B cell (primary cell): ENCODE measurements around the gene MYL4. TPM values are rescaled to one million over a fixed set of nuclear protein-coding genes. Genes with fewer than 3 reads are reported as not detected.

Experiments used
- ATAC-seq: fragments of 200-7000 bp; cut with Tn5 transposase; one replicate; pipeline ENCODE4 v1.10.0; 2021; ENCODE audit warnings: low read depth, mild to moderate bottlenecking, moderate number of reproducible peaks, moderate library complexity
- CTCF ChIA-PET: fragments of 350-600 bp; sonication (Branson Sonifier 250); formaldehyde crosslinking; loops from one replicate; lab custom pipeline; 2021; ENCODE audit warnings: antibody characterized with exemption, inconsistent platforms; lab: Charles Lee
- POLR2A ChIA-PET: fragments of 350-600 bp; sonication (Branson Sonifier 250); formaldehyde crosslinking; loops from one replicate; lab custom pipeline; 2021; ENCODE audit warnings: antibody characterized with exemption; lab: Charles Lee
- DNase-seq: peaks from one replicate; pipeline ENCODE4 v3.0.0; 2013
- H2AFZ ChIP-seq: 2 replicates; pipeline ENCODE4 v1.6.1; 2012; ENCODE audit warnings: mild to moderate bottlenecking, low read depth, low read length; ENCODE audit not compliant: insufficient read depth, poor library complexity, severe bottlenecking
- H3K27ac ChIP-seq, 2 donors: 1 replicate in 1 of 2; 2 replicates in 1 of 2; pipeline ENCODE4 v1.5.1; 2012 to 2013; ENCODE audit warnings: low read length in 2 of 2, mild to moderate bottlenecking in 2 of 2, moderate library complexity in 1 of 2
- H3K27me3 ChIP-seq, 4 experiments: fragments of 200-600 bp in 1 of 4; sonication (generic) in 1 of 4; replicated peaks in 1 of 4; 1 replicate in 2 of 4; 2 replicates in 2 of 4; pipeline versions ENCODE4 v1.6.1 to v1.7.0; 2013 to 2016; ENCODE audit warnings: low read length in 3 of 4, mild to moderate bottlenecking in 2 of 4, mixed read lengths in 1 of 4, moderate library complexity in 1 of 4; ENCODE audit not compliant: insufficient read depth in 4 of 4, control insufficient read depth in 3 of 4; ENCODE audit errors: control extremely low read depth in 1 of 4
- H3K36me3 ChIP-seq, 2 experiments: replicated peaks in 1 of 2; 1 replicate in 1 of 2; 2 replicates in 1 of 2; pipeline versions ENCODE4 v1.6.1 to v1.7.1; 2013; ENCODE audit warnings: low read length in 1 of 2; ENCODE audit not compliant: insufficient read depth in 2 of 2, control insufficient read depth in 1 of 2; ENCODE audit errors: control extremely low read depth in 1 of 2, extremely low read depth in 1 of 2
- H3K4me1 ChIP-seq, 2 donors: fragments of 200-600 bp in 1 of 2; sonication (generic) in 1 of 2; 1 replicate in 1 of 2; 2 replicates in 1 of 2; pipeline versions ENCODE4 v1.5.1 to v1.6.1; 2013 to 2017; ENCODE audit warnings: low read length in 2 of 2; ENCODE audit not compliant: control insufficient read depth in 2 of 2, insufficient read depth in 2 of 2
- H3K4me2 ChIP-seq: replicated peaks from 2 replicates; pipeline ENCODE3; 2012; ENCODE audit warnings: mild to moderate bottlenecking, low read depth, low read length; ENCODE audit not compliant: poor library complexity, severe bottlenecking
- H3K4me3 ChIP-seq, 5 experiments: fragments of 200-600 bp in 1 of 5; sonication (generic) in 1 of 5; 1 replicate in 3 of 5; 2 replicates in 2 of 5; pipeline versions ENCODE4 v1.5.1 to v1.7.0; 2011 to 2016; ENCODE audit warnings: low read length in 4 of 5, mild to moderate bottlenecking in 4 of 5, low read depth in 2 of 5, control low read depth in 1 of 5, moderate library complexity in 1 of 5; ENCODE audit not compliant: insufficient read depth in 1 of 5; ENCODE audit errors: control extremely low read depth in 1 of 5, extremely low read depth in 1 of 5
- H3K79me2 ChIP-seq: fragments of 200-600 bp; sonication (generic); one replicate; pipeline ENCODE4 v1.6.0; 2016; ENCODE audit warnings: low read length; ENCODE audit not compliant: control insufficient read depth, insufficient read depth
- H3K9ac ChIP-seq: fragments of 200-600 bp; sonication (generic); 2 replicates; pipeline ENCODE4 v1.6.1; 2017; ENCODE audit warnings: mild to moderate bottlenecking, low read length, moderate library complexity
- H3K9me3 ChIP-seq, 3 donors: one replicate each; pipeline versions ENCODE4 v1.6.1 to v1.7.1; 2013; ENCODE audit warnings: low read length in 2 of 3; ENCODE audit not compliant: control insufficient read depth in 2 of 3, insufficient read depth in 1 of 3; ENCODE audit errors: control extremely low read depth in 1 of 3
- H4K20me1 ChIP-seq: 2 replicates; pipeline ENCODE4 v1.6.0; 2012; ENCODE audit warnings: mild to moderate bottlenecking, low read length; ENCODE audit not compliant: insufficient read depth, control insufficient read depth, poor library complexity, severe bottlenecking
- H3K27ac Mint-ChIP-seq: one replicate; pipeline ENCODE4 v1.8.0; 2021; ENCODE audit warnings: mixed read lengths
- H3K27me3 Mint-ChIP-seq: one replicate; pipeline ENCODE4 v1.8.0; 2021; ENCODE audit warnings: mixed read lengths
- H3K4me1 Mint-ChIP-seq: one replicate; pipeline ENCODE4 v1.8.0; 2021; ENCODE audit warnings: mixed read lengths
- H3K4me3 Mint-ChIP-seq: one replicate; pipeline ENCODE4 v1.8.0; 2021; ENCODE audit warnings: mixed read lengths
- H3K9me3 Mint-ChIP-seq: one replicate; pipeline ENCODE4 v1.8.0; 2022; ENCODE audit warnings: mixed read lengths; ENCODE audit not compliant: insufficient read depth
- CTCF ChIP-seq: fragments of 200-600 bp; IDR thresholded peaks from one replicate; pipeline ENCODE4 v1.8.0; 2022; ENCODE audit warnings: antibody characterized with exemption, mild to moderate bottlenecking
- EZH2 ChIP-seq: IDR thresholded peaks from 2 replicates; pipeline ENCODE4 v1.6.1; 2012; ENCODE audit warnings: borderline replicate concordance, low read depth, mild to moderate bottlenecking, moderate library complexity, low read length; ENCODE audit not compliant: insufficient read depth, poor library complexity, severe bottlenecking
- WGBS: methylation state at CpG from one replicate; pipeline ENCODE4 v1.1.5; 2013; ENCODE audit warnings: missing lambda C conversion rate; ENCODE audit not compliant: insufficient coverage; 5-methylcytosine and 5-hydroxymethylcytosine counted together
- intact Hi-C: fragments of 100-400 bp; cut with micrococcal nuclease; formaldehyde crosslinking; loops from one replicate; pipeline ENCODE4 v1.10.0; 2022
- polyA plus RNA-seq: library from polyadenylated mRNA; depleted of rRNA; stranded (reverse); fragments of >200 nt; gene quantifications from 2 replicates; pipeline ENCODE4 v1.2.3, GENCODE V29; 2012
- total RNA-seq, 2 donors: library from RNA; stranded (reverse); fragments of 120-200 nt in 1 of 2; gene quantifications; 1 replicate in 1 of 2; 2 replicates in 1 of 2; pipeline versions ENCODE4 v1.2.3 to v1.2.4, GENCODE V29; 2013 to 2022

MYL4 gene
- total and polyA plus RNA-seq, 2 donors (not counting 1 experiment from before 2014, with no cell fraction given) = 0.16 to 0.42 TPM

- ATAC-seq (no peak), DNase-seq (no peak)
- Mint-ChIP-seq H3K27me3 (peaks cover 10% of the 10 kb centered on the region), H3K9me3 (no peaks in the 10 kb centered on the region), H3K27ac (no peak overlapping the region), H3K4me1 (peaks cover 21% of the 10 kb centered on the region), H3K4me3 (no peak overlapping the region)
- Histone ChIP-seq H3K27ac (no peak overlapping the region), H3K4me1 (peaks cover 4 to 18% of the 10 kb centered on the region in 2 donors), H2AFZ (no peak overlapping the region), H3K9me3 (no peaks in the 10 kb centered on the region), H3K36me3 (no peaks in the 10 kb centered on the region), H3K79me2 (peaks cover 3% of the 10 kb centered on the region), H3K4me3 (no peak overlapping the region), H3K9ac (no peak overlapping the region), H4K20me1 (no peaks in the 10 kb centered on the region), H3K4me2 (no peak overlapping the region), H3K27me3 (peaks cover 0 to 11% (median 3%) of the 10 kb centered on the region in 4 experiments)
- TF ChIP-seq CTCF (no peak), EZH2 (no peak)
- intact Hi-C loops = no loop called here
- POLR2A ChIA-PET = no interaction called here
- WGBS = 10% methylated on average over 5 of the region's 9 CpGs
- CTCF ChIA-PET = interaction anchor here (0.9 to 4.3 kb wide), 2 partner anchors 28 to 58 kb away, joined by 3 to 21 read pairs; no protein-coding TSS in a partner anchor
Observed at GRCh38 chr17:47257651-47258339, 48.6 kb downstream of the MYL4 start.

GRCh38 chr17:47262586-47262985, 53.4 kb downstream of the MYL4 start:
- POLR2A ChIA-PET = no interaction called here

More at GRCh38 chr17:47262586-47262985, 53.4 kb downstream of the MYL4 start:
- H3K36me3 ChIP-seq = no peaks in the 10 kb centered on the region
- no peak overlapping the region for H3K4me2 ChIP-seq
- H2AFZ ChIP-seq = no peak overlapping the region
- H3K27me3 ChIP-seq = peaks cover 0 to 6% (median 0%) of the 10 kb centered on the region in 4 experiments
- Mint-ChIP-seq H3K4me1 (peaks cover 22% of the 10 kb centered on the region), H3K27ac (no peak overlapping the region), H3K27me3 (peaks cover 7% of the 10 kb centered on the region), H3K9me3 (no peaks in the 10 kb centered on the region), H3K4me3 (no peak overlapping the region)
- no peak overlapping the region for H3K27ac ChIP-seq
- peaks cover 0 to 4% of the 10 kb centered on the region in 2 donors for H3K4me1 ChIP-seq
- no peaks in the 10 kb centered on the region for H4K20me1 ChIP-seq
- CTCF ChIA-PET = interaction anchor here (0.7 kb wide), 1 partner anchor 24 kb away, joined by 3 read pairs; no protein-coding TSS in a partner anchor
- no peak overlapping the region for H3K9ac ChIP-seq
- no peak overlapping the region for H3K4me3 ChIP-seq
- TF ChIP-seq EZH2 (no peak), CTCF (no peak)
- DNase-seq = no peak
- H3K9me3 ChIP-seq = no peaks in the 10 kb centered on the region
- intact Hi-C loops = no loop called here
- 88% methylated on average over 5 of the region's 7 CpGs for WGBS
- H3K79me2 ChIP-seq = no peaks in the 10 kb centered on the region
- ATAC-seq = no peak
